ENCODE measurements around the gene ZNF839.

The ZNF839 gene

DNA sequence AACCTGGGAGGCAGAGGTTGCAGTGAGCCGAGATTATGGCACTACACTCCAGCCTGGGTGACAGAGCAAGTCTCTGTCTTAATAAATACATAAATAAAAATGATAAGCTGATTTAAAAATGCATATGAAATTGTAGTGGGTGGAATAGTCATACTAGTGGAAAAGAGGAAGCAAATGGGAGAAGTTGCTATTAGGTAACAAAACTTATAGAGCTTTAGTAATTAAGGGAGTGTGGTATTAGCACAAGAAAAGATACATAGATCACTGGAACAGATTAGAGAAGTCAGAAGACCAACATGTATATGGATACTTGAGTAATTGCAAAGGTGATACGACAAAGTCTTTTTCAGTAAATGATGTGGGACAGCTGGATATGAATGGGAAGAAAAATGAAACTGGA is 69.7 kb downstream of the ZNF839 start:
- DNase-seq: no peak

DNA sequence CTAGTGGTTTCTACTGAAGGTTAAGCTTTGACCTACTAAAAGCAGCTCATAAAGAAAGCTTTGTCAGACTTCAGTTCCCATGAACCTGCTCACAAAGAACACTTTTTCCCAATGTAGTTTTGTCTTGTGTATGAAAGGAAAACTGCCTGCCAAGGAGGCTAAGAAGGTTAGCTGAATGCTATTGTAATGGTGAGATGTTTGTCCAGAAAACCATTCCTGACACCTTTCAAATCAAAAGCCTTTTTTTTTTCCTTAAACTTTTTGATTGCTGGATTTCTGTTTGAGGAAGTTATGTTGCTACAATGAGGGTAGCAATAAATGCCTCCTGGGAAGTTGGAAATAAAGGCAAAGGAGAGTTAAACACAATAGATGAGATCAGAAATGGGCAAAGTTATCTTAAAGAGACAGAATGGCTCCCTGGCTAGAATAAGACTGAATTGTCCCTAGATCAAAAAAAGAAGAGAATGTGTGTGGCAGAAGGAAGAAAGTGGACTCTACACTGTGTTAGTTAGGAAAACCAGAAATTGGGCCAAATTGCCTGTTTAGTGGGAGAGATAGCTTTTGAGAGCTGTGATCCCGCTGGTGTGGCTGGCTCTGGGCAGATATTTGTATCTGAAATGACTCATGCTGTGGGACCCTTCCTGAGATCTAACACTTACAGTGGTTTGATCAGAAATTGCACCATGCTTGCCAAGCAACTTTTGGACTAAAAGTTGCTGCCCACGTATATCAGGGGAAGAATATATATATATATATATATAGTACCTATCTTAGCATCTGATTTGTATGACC is 70.7 kb downstream of the ZNF839 start:
- no peak for DNase-seq

Data from NCI-H1105 (cell line).